WERI-Rb-1 (cell line): Measurements from ENCODE around the gene LRP1B.

Experiments used
- DNase-seq: peaks from one replicate; pipeline ENCODE4 v3.0.0-alpha.2; 2020
- H3K27ac ChIP-seq: fragments of 250-450 bp; sonication (Bioruptor Pico); 2 replicates; pipeline ENCODE4 v1.5.1; 2020; ENCODE audit warnings: mild to moderate bottlenecking, moderate library complexity
- H3K27me3 ChIP-seq: fragments of 250-450 bp; sonication (Bioruptor Pico); 2 replicates; pipeline ENCODE4 v1.5.1; 2021; ENCODE audit warnings: mild to moderate bottlenecking, low read depth, moderate library complexity; ENCODE audit not compliant: insufficient read depth, severe bottlenecking
- H3K36me3 ChIP-seq: fragments of 250-450 bp; sonication (Bioruptor Pico); 2 replicates; pipeline ENCODE4 v1.5.1; 2020; ENCODE audit warnings: mild to moderate bottlenecking, moderate library complexity
- H3K4me3 ChIP-seq: 2 replicates; pipeline ENCODE4 v1.5.1; 2011; ENCODE audit warnings: low read depth, mild to moderate bottlenecking, control low read depth, low read length
- H3K9me3 ChIP-seq: fragments of 250-450 bp; sonication (Bioruptor Pico); 2 replicates; pipeline ENCODE4 v1.5.1; 2021; ENCODE audit warnings: mild to moderate bottlenecking, moderate library complexity; ENCODE audit not compliant: severe bottlenecking
- TF ChIP-seq, protein P1 (sequence below): IDR thresholded peaks from 2 replicates; pipeline ENCODE4 v1.5.1; 2011; ENCODE audit warnings: low read depth, mild to moderate bottlenecking, control low read depth, inconsistent platforms, low read length

The LRP1B gene

GRCh38 chr2:142037744-142038143 lies 93.1 kb downstream of the LRP1B start:
- H3K36me3 ChIP-seq, result no peaks in the 10 kb centered on the region
- no peaks in the 10 kb centered on the region for H3K27me3 ChIP-seq
- TF ChIP-seq, protein P1, sequence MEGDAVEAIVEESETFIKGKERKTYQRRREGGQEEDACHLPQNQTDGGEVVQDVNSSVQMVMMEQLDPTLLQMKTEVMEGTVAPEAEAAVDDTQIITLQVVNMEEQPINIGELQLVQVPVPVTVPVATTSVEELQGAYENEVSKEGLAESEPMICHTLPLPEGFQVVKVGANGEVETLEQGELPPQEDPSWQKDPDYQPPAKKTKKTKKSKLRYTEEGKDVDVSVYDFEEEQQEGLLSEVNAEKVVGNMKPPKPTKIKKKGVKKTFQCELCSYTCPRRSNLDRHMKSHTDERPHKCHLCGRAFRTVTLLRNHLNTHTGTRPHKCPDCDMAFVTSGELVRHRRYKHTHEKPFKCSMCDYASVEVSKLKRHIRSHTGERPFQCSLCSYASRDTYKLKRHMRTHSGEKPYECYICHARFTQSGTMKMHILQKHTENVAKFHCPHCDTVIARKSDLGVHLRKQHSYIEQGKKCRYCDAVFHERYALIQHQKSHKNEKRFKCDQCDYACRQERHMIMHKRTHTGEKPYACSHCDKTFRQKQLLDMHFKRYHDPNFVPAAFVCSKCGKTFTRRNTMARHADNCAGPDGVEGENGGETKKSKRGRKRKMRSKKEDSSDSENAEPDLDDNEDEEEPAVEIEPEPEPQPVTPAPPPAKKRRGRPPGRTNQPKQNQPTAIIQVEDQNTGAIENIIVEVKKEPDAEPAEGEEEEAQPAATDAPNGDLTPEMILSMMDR, result no peak
- no peak overlapping the region for H3K4me3 ChIP-seq
- no peaks in the 10 kb centered on the region for H3K9me3 ChIP-seq
- H3K27ac ChIP-seq, result no peak overlapping the region
- DNase-seq, result no peak

GRCh38 chr2:142037066-142037465 lies 93.8 kb downstream of the LRP1B start:
- Histone ChIP-seq H3K27me3 (no peaks in the 10 kb centered on the region), H3K36me3 (no peaks in the 10 kb centered on the region), H3K9me3 (no peaks in the 10 kb centered on the region), H3K27ac (no peak overlapping the region), H3K4me3 (no peak overlapping the region)
- no peak for DNase-seq
- TF ChIP-seq, protein P1, result no peak

GRCh38 chr2:142033393-142033792 lies 97.4 kb downstream of the LRP1B start:
- Histone ChIP-seq H3K9me3 (no peaks in the 10 kb centered on the region), H3K27ac (no peak overlapping the region), H3K4me3 (no peak overlapping the region), H3K36me3 (no peaks in the 10 kb centered on the region), H3K27me3 (no peaks in the 10 kb centered on the region)
- DNase-seq, result no peak
- TF ChIP-seq, protein P1, result no peak

GRCh38 chr2:142031656-142032055 lies 99.2 kb downstream of the LRP1B start:
- H3K27ac ChIP-seq, result no peak overlapping the region
- DNase-seq, result no peak
- TF ChIP-seq, protein P1, result no peak
- H3K9me3 ChIP-seq, result no peaks in the 10 kb centered on the region
- no peak overlapping the region for H3K4me3 ChIP-seq
- no peaks in the 10 kb centered on the region for H3K36me3 ChIP-seq
- H3K27me3 ChIP-seq, result no peaks in the 10 kb centered on the region

GRCh38 chr2:142030735-142031134 lies 100.1 kb downstream of the LRP1B start:
- H3K27me3 ChIP-seq, result no peaks in the 10 kb centered on the region

DNA sequence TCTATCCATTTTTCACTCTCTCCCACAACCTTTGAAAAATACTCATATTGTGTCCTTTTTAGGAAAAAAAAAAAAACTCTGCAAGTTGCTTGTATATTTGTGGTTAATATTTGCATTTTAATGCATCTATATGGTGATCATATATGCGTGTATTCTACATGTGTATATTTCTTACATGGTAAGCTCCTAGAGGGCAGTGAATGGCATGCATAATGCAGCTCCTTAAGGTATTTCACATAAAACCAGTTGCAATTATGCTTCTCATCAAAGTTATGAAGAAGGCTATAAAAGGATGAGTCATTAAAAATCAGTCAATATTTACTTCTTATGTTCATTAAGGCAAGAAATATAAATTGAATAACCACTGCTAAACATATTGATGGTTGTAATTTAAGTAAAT lies 100.8 kb downstream of the LRP1B start:
- no peaks in the 10 kb centered on the region for H3K9me3 ChIP-seq
- H3K27ac ChIP-seq, result no peak overlapping the region
- no peaks in the 10 kb centered on the region for H3K36me3 ChIP-seq
- TF ChIP-seq, protein P1, result no peak
- H3K27me3 ChIP-seq, result no peaks in the 10 kb centered on the region
- no peak overlapping the region for H3K4me3 ChIP-seq
- DNase-seq, result no peak

More at GRCh38 chr2:142030735-142031134, 100.1 kb downstream of the LRP1B start:
- DNase-seq, result no peak
- H3K4me3 ChIP-seq, result no peak overlapping the region
- TF ChIP-seq, protein P1, result no peak
- no peaks in the 10 kb centered on the region for H3K9me3 ChIP-seq
- no peaks in the 10 kb centered on the region for H3K36me3 ChIP-seq
- H3K27ac ChIP-seq, result no peak overlapping the region
